HepG2 (cell line): ENCODE data around the gene NPDC1. TPM values are rescaled to one million over a fixed set of nuclear protein-coding genes. Genes with fewer than 3 reads are reported as not detected.

Experiments
- ARNT2 ChIP-seq: sonication (generic); formaldehyde crosslinking; IDR thresholded peaks from 2 replicates; pipeline ENCODE4 v1.8.0; 2022; ENCODE audit warnings: mild to moderate bottlenecking, low read depth, missing genetic modification reagents, moderate library complexity
- MTERF4 ChIP-seq: sonication (generic); formaldehyde crosslinking; IDR thresholded peaks from 2 replicates; pipeline ENCODE4 v1.8.0; 2023; ENCODE audit warnings: mild to moderate bottlenecking, missing genetic modification reagents
- NRL ChIP-seq: sonication (generic); formaldehyde crosslinking; IDR thresholded peaks from 2 replicates; pipeline ENCODE4 v1.5.0; 2020; ENCODE audit warnings: missing genetic modification reagents, mild to moderate bottlenecking, moderate library complexity, borderline replicate concordance
- POLR2A ChIP-seq, 2 experiments: IDR thresholded peaks; 2 replicates each; pipeline ENCODE4 v1.6.1; 2011; ENCODE audit warnings: low read depth in 2 of 2, low read length in 2 of 2, mild to moderate bottlenecking in 1 of 2, moderate library complexity in 1 of 2; ENCODE audit not compliant: insufficient read depth in 1 of 2
- STAT6 ChIP-seq: sonication (generic); formaldehyde crosslinking; IDR thresholded peaks from 2 replicates; pipeline ENCODE4 v1.4.0; 2020; ENCODE audit warnings: missing genetic modification reagents, mild to moderate bottlenecking, borderline replicate concordance
- ZNF572 ChIP-seq: sonication (generic); formaldehyde crosslinking; IDR thresholded peaks from 2 replicates; pipeline ENCODE4 v1.5.1; 2020; ENCODE audit warnings: mild to moderate bottlenecking, missing genetic modification reagents
- ZNF782 ChIP-seq: sonication (generic); formaldehyde crosslinking; IDR thresholded peaks from 2 replicates; pipeline ENCODE4 v1.4.0; 2020; ENCODE audit warnings: missing genetic modification reagents, mild to moderate bottlenecking, borderline replicate concordance
- polyA plus RNA-seq, 8 experiments: library from polyadenylated mRNA; depleted of rRNA in 3 of 8; stranded (reverse) in 7 of 8; unstranded in 1 of 8; fragments of >200 nt; fragmentation: Illumina TruSeq in 4 of 8; extraction: Trizol in 4 of 8; gene quantifications; 2 replicates each; pipeline versions ENCODE4 v1.2.1 to v1.2.3, GENCODE V29; 2011 to 2016; ENCODE audit warnings: low read depth in 4 of 8, missing spikeins in 1 of 8, mixed read lengths in 1 of 8; ENCODE audit not compliant: insufficient read depth in 1 of 8
- total RNA-seq, 5 experiments: library from RNA; depleted of rRNA; stranded (reverse); fragments of >200 nt; fragmentation: Illumina TruSeq; extraction: Trizol; gene quantifications; 2 replicates each; pipeline ENCODE4 v1.2.3, GENCODE V29; 2016; ENCODE audit warnings: low read depth in 1 of 5
- TF ChIP-seq, protein P1 (sequence below), 2 experiments: sonication (generic) in 1 of 2; formaldehyde crosslinking in 1 of 2; IDR thresholded peaks; 2 replicates each; pipeline versions ENCODE4 v1.6.1 to v1.9.0; 2014 to 2022; ENCODE audit warnings: antibody characterized with exemption in 1 of 2, borderline replicate concordance in 1 of 2, inconsistent platforms in 1 of 2, low read depth in 1 of 2, missing genetic modification reagents in 1 of 2
- TF ChIP-seq, protein P2 (sequence below): sonication (generic); formaldehyde crosslinking; IDR thresholded peaks from 2 replicates; pipeline ENCODE4 v1.5.1; 2020; ENCODE audit warnings: mild to moderate bottlenecking, moderate library complexity, missing genetic modification reagents
- TF ChIP-seq, protein P3 (sequence below): sonication (generic); formaldehyde crosslinking; IDR thresholded peaks from 2 replicates; pipeline ENCODE4 v1.8.0; 2022; ENCODE audit warnings: missing genetic modification reagents, mild to moderate bottlenecking, borderline replicate concordance
- TF ChIP-seq, protein P4 (sequence below): sonication (generic); formaldehyde crosslinking; IDR thresholded peaks from 2 replicates; pipeline ENCODE4 v1.9.0; 2021; ENCODE audit warnings: missing genetic modification reagents, mild to moderate bottlenecking, borderline replicate concordance

The NPDC1 gene
- total and polyA plus RNA-seq, 2 of the 13 experiments (the other 11 are each of a cell fraction or from before 2014, with no cell fraction given), result 0.84 to 5.4 TPM

- TF ChIP-seq, protein P1, sequence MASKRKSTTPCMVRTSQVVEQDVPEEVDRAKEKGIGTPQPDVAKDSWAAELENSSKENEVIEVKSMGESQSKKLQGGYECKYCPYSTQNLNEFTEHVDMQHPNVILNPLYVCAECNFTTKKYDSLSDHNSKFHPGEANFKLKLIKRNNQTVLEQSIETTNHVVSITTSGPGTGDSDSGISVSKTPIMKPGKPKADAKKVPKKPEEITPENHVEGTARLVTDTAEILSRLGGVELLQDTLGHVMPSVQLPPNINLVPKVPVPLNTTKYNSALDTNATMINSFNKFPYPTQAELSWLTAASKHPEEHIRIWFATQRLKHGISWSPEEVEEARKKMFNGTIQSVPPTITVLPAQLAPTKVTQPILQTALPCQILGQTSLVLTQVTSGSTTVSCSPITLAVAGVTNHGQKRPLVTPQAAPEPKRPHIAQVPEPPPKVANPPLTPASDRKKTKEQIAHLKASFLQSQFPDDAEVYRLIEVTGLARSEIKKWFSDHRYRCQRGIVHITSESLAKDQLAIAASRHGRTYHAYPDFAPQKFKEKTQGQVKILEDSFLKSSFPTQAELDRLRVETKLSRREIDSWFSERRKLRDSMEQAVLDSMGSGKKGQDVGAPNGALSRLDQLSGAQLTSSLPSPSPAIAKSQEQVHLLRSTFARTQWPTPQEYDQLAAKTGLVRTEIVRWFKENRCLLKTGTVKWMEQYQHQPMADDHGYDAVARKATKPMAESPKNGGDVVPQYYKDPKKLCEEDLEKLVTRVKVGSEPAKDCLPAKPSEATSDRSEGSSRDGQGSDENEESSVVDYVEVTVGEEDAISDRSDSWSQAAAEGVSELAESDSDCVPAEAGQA (IDR thresholded peaks at IDR 0.05; ENCODE audit: low read depth), result no peak
- TF ChIP-seq, protein P1 (CRISPR knock-in tag; IDR thresholded peaks at IDR 0.05; ENCODE audit: borderline replicate concordance), result no peak
- TF ChIP-seq, protein P2, sequence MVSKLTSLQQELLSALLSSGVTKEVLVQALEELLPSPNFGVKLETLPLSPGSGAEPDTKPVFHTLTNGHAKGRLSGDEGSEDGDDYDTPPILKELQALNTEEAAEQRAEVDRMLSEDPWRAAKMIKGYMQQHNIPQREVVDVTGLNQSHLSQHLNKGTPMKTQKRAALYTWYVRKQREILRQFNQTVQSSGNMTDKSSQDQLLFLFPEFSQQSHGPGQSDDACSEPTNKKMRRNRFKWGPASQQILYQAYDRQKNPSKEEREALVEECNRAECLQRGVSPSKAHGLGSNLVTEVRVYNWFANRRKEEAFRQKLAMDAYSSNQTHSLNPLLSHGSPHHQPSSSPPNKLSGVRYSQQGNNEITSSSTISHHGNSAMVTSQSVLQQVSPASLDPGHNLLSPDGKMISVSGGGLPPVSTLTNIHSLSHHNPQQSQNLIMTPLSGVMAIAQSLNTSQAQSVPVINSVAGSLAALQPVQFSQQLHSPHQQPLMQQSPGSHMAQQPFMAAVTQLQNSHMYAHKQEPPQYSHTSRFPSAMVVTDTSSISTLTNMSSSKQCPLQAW (CRISPR knock-in tag), result no peak; the same call in 1 of the 2 replicates
- TF ChIP-seq ARNT2 (CRISPR knock-in tag) (no peak), ZNF572 (CRISPR knock-in tag) (peak; percentile 31; the same call in 1 of the 2 replicates), ZNF782 (CRISPR knock-in tag) (no peak), STAT6 (CRISPR knock-in tag) (no peak), MTERF4 (CRISPR knock-in tag) (0 out of 2 replicates have a peak, but pooled peaks have one; percentile 63), POLR2A (IDR thresholded peaks at IDR 0.05; ENCODE audit: insufficient read depth in 1 of 2, low read depth in 2 of 2, low read length in 2 of 2) (no peak), NRL (CRISPR knock-in tag) (0 out of 2 replicates have a peak, but pooled peaks have one; percentile 16)
- TF ChIP-seq, protein P3, sequence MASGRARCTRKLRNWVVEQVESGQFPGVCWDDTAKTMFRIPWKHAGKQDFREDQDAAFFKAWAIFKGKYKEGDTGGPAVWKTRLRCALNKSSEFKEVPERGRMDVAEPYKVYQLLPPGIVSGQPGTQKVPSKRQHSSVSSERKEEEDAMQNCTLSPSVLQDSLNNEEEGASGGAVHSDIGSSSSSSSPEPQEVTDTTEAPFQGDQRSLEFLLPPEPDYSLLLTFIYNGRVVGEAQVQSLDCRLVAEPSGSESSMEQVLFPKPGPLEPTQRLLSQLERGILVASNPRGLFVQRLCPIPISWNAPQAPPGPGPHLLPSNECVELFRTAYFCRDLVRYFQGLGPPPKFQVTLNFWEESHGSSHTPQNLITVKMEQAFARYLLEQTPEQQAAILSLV, result no peak
- TF ChIP-seq, protein P4, sequence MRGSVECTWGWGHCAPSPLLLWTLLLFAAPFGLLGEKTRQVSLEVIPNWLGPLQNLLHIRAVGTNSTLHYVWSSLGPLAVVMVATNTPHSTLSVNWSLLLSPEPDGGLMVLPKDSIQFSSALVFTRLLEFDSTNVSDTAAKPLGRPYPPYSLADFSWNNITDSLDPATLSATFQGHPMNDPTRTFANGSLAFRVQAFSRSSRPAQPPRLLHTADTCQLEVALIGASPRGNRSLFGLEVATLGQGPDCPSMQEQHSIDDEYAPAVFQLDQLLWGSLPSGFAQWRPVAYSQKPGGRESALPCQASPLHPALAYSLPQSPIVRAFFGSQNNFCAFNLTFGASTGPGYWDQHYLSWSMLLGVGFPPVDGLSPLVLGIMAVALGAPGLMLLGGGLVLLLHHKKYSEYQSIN (CRISPR knock-in tag), result no peak
Observed at GRCh38 chr9:137052998-137053943, 7.3 kb upstream of the NPDC1 start (continued).
